Thyroid gland (tissue), 4 donors: ENCODE data around the gene FASN. TPM values are rescaled to one million over a fixed set of nuclear protein-coding genes. Genes with fewer than 3 reads are reported as not detected.

Experiments
- DNase-seq, 2 donors: peaks; one replicate each; pipeline ENCODE4 v3.0.0-alpha.2; 2019
- H3K27ac ChIP-seq, 3 donors: fragments of 200-600 bp; sonication (generic); 1 replicate in 2 of 3; 2 replicates in 1 of 3; pipeline ENCODE4 v1.5.1; 2016 to 2019; ENCODE audit warnings: mild to moderate bottlenecking in 1 of 3, moderate library complexity in 1 of 3
- H3K27me3 ChIP-seq: fragments of 200-600 bp; sonication (generic); one replicate; pipeline ENCODE4 v1.5.1; 2019
- H3K36me3 ChIP-seq, 2 donors: fragments of 200-600 bp; sonication (generic); one replicate each; pipeline ENCODE4 v1.5.1; 2016 to 2019
- H3K4me1 ChIP-seq, 2 donors: fragments of 200-600 bp; sonication (generic); one replicate each; pipeline ENCODE4 v1.5.1; 2017 to 2019
- H3K4me3 ChIP-seq, 3 donors: fragments of 200-600 bp; sonication (generic); replicated peaks in 1 of 3; 1 replicate in 2 of 3; 2 replicates in 1 of 3; pipeline ENCODE4 v1.5.1; 2016; ENCODE audit warnings: mild to moderate bottlenecking in 1 of 3
- H3K9me3 ChIP-seq: fragments of 200-600 bp; sonication (generic); one replicate; pipeline ENCODE4 v1.5.1; 2017
- POLR2A ChIP-seq, 2 donors: fragments of 450-650 bp; IDR thresholded peaks; one replicate each; pipeline ENCODE4 v1.6.1; 2017; ENCODE audit warnings: antibody characterized with exemption in 2 of 2, mild to moderate bottlenecking in 2 of 2, moderate library complexity in 1 of 2
- WGBS, 2 donors: methylation state at CpG; one replicate each; pipeline ENCODE4 v1.1.5; 2017; 5-methylcytosine and 5-hydroxymethylcytosine counted together
- intact Hi-C: fragments of 100-400 bp; cut with DNase I; formaldehyde crosslinking; loops from one replicate; pipeline ENCODE4 v1.15.1; 2023
- total RNA-seq, 4 donors: library from RNA; depleted of rRNA; stranded (reverse); fragments of >200 nt; gene quantifications; one replicate each; pipeline ENCODE4 v1.2.3, GENCODE V29; 2016
- TF ChIP-seq, protein P1 (sequence below), 6 experiments: fragments of 200-600 bp in 3 of 6; fragments of 450-650 bp in 3 of 6; sonication (generic) in 3 of 6; IDR thresholded peaks; one replicate each; pipeline ENCODE4 v1.5.1; 2016 to 2019; ENCODE audit warnings: antibody characterized with exemption in 6 of 6, mild to moderate bottlenecking in 2 of 6, inconsistent platforms in 1 of 6, moderate library complexity in 1 of 6

FASN gene
- total RNA-seq, 4 donors from 2014 or later, result 23.5 to 92.5 (median 77.3) TPM

DNA sequence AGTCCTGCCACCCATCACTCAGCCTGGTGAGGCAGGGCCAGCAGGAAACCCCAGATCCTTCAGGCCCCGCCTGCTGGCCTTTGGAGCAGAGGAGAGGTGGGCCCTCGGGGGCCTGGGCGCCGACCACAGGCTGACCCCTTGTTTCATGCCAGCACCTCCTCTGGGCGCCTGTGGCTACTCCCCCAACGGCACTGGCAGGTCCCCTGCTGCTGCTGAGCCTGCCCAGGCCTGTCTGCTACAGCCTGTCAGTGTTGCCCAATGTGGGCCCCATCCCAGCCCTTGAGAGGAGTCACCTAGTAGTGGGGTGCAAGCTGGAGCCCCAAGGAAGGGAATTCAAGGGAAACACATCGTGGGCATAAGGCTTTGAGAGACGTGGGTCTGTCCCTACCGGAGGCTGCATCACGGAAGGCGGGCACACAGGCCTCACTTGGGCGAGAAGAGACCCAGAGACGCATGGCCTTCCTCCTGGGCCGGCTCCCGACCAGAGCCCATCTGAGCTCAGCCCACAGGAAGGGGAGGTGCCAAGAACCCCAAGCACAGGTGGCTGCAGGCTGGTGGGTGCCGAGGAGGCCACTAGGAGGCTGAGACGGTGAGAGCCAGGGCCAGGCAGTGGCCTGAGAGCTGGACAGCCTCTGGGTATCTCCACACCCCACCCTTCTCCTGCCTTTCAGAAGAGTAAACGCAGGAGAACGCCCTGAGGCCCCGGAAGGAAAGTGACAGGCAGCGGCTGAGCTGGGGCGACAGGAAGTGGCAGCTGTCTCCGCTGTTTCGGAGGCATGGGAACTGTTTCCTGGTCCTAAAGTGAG is 8.0 kb upstream of the FASN start:
- H3K36me3 ChIP-seq, result no peaks in the 10 kb centered on the region

DNA sequence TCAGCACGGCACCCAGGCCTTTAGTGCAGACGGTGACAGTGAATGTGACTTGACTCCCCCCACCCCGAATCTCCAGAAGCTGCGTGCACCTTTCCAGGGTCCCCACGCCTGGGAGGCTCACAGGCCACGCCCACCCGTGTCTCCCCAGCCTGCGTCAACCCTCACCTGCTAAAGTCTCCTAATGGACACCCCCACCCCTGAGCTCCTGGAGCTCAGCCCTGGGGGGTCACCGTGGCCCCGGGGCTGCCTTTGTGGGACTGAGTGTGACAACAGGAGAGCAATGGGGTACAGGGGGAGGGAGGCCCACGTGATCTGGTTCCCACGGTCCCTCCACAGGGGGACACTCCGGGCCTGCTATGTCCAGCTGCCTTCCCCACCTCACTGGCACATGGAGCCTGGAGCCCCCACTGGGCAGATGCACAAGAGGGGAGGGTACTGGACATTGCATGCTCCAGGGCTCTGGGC is 7.4 kb upstream of the FASN start:
- 90 to 94% methylated on average over 5 to 10 of the region's 13 CpGs for WGBS, 2 donors
- Histone ChIP-seq H3K9me3 (no peaks in the 10 kb centered on the region), H3K36me3 (no peaks in the 10 kb centered on the region), H3K4me3 (no peak overlapping the region), H3K4me1 (peaks cover 43 to 61% of the 10 kb centered on the region in 2 donors), H3K27me3 (no peaks in the 10 kb centered on the region), H3K27ac (peak overlapping the region; percentile 4 to 97 (median 72))
- DNase-seq, result no peak
- intact Hi-C loops, result no loop called here
- no peak for TF ChIP-seq POLR2A (IDR thresholded peaks at IDR 0.05)
- TF ChIP-seq, protein P1, sequence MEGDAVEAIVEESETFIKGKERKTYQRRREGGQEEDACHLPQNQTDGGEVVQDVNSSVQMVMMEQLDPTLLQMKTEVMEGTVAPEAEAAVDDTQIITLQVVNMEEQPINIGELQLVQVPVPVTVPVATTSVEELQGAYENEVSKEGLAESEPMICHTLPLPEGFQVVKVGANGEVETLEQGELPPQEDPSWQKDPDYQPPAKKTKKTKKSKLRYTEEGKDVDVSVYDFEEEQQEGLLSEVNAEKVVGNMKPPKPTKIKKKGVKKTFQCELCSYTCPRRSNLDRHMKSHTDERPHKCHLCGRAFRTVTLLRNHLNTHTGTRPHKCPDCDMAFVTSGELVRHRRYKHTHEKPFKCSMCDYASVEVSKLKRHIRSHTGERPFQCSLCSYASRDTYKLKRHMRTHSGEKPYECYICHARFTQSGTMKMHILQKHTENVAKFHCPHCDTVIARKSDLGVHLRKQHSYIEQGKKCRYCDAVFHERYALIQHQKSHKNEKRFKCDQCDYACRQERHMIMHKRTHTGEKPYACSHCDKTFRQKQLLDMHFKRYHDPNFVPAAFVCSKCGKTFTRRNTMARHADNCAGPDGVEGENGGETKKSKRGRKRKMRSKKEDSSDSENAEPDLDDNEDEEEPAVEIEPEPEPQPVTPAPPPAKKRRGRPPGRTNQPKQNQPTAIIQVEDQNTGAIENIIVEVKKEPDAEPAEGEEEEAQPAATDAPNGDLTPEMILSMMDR (IDR thresholded peaks at IDR 0.05), result no peak

More for the DNA sequence above, 8.0 kb upstream of the FASN start:
- intact Hi-C loops, result no loop called here
- peaks cover 43 to 60% of the 10 kb centered on the region in 2 donors for H3K4me1 ChIP-seq
- no peaks in the 10 kb centered on the region for H3K27me3 ChIP-seq
- DNase-seq, result peak; percentile 47 to 51
- no peak for TF ChIP-seq POLR2A (IDR thresholded peaks at IDR 0.05)
- TF ChIP-seq, protein P1 (IDR thresholded peaks at IDR 0.05), result no peak
- no peak overlapping the region for H3K4me3 ChIP-seq
- H3K27ac ChIP-seq, result peak overlapping the region; percentile 4 to 97 (median 72)
- no peaks in the 10 kb centered on the region for H3K9me3 ChIP-seq
- 59 to 62% methylated on average over 15 to 24 of the region's 24 CpGs for WGBS, 2 donors

DNA sequence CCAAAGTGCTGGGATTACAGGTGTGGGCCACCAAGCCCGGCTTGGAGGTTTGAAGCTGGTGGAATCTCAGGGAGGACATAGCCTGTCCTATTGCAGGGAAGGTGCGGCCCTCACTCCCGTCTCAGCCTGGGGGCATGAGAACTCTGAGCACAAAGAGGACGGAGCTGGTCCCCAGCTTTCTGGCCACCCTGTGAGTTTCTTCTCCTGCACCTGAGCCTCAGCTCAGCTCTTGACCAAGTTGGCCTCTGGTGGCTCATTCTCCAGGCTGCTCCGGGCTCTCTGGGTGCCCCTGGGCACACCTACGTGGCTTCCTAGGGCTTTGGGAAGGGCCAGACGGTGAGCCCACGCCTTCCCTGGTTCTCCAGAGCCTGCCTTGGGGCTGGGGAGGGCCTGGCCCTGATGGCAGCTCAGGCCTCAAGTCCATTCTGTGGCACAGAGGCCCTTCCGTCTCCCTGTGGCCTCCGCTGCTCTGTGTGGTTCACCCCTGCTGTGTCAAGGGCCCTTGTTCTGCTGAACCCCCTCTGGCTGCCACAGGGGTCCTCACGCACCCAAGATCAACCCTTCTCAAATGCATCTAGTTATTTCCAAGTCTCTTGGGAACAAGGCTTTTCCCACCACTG is 6.9 kb upstream of the FASN start:
- H3K27me3 ChIP-seq, result no peaks in the 10 kb centered on the region
- H3K4me1 ChIP-seq, result peaks cover 40 to 65% of the 10 kb centered on the region in 2 donors
- no peaks in the 10 kb centered on the region for H3K36me3 ChIP-seq
- DNase-seq, result no peak
- intact Hi-C loops, result loop anchor here (5.0 kb wide), 2 partner anchors 52 to 78 kb away; no protein-coding TSS in a partner anchor
- TF ChIP-seq POLR2A (IDR thresholded peaks at IDR 0.05), result no peak
- TF ChIP-seq, protein P1 (IDR thresholded peaks at IDR 0.05), result no peak
- H3K9me3 ChIP-seq, result no peaks in the 10 kb centered on the region
- no peak overlapping the region for H3K4me3 ChIP-seq
- H3K27ac ChIP-seq, result peak overlapping the region; percentile 85 to 97 (median 86)
- WGBS, 2 donors, result 89 to 90% methylated on average over 6 to 7 of the region's 11 CpGs

DNA sequence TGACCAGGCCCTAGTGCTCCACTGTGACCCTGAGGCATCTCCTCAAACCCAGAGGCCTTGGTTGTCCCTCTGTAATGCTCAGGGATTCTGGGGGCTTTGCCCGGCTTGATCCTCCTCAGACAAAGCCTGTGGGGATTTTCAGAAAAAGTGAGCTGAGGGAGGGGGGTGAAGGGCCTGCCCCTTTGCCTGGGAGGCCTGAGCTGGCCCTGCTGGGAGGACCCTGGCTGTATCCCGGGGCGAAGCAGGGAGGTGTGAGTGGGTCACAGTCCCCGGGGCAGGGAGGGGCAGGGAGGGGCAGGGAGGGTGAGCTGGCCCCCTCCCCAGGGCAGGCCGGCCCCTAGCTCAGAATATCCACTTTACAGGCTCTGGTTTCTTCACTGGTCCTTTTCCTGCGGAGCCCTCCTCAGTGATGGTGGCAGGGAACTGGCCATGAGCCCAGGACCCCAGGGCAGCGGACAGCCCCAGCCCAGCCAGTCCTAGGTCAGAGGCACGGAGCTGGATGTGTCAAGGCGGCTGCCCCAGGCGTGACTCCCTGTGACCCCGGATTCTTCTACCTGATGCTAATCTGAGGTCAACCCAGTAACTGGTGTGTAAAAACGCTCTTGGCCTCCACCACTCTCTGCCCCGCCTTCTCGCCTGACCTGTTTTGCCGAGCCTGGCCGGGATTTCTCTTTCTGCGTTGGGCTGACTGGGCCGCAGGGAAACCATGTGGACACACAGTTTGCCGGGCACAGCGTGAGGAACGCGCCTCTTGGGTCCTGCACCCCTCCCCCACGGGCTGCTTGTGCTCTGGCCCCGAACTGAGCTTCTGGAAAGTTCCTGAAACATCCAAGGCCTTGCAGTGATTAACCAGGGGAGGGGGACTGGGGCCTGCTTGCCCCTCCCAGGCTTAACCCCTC is 5.8 kb upstream of the FASN start:
- peak overlapping the region; percentile 85 to 97 (median 86) for H3K27ac ChIP-seq
- intact Hi-C loops, result loop anchor here (5.0 kb wide), 2 partner anchors 53 to 77 kb away; no protein-coding TSS in a partner anchor
- peak; percentile 95 to 97 for DNase-seq

More for the DNA sequence above, 5.8 kb upstream of the FASN start:
- no peak overlapping the region for H3K4me3 ChIP-seq
- peaks cover 45 to 76% of the 10 kb centered on the region in 2 donors for H3K4me1 ChIP-seq
- no peaks in the 10 kb centered on the region for H3K36me3 ChIP-seq
- H3K27me3 ChIP-seq, result no peaks in the 10 kb centered on the region
- 30 to 33% methylated on average over 5 to 20 of the region's 24 CpGs for WGBS, 2 donors
- no peaks in the 10 kb centered on the region for H3K9me3 ChIP-seq
- peak in 1 of 2 donors; percentile 53 for TF ChIP-seq POLR2A (IDR thresholded peaks at IDR 0.05)
- TF ChIP-seq, protein P1 (IDR thresholded peaks at IDR 0.05), result no peak
